Cardiac muscle cell (in vitro differentiated cells and primary cell): Measurements from ENCODE around the gene CARD10. TPM values are rescaled to one million over a fixed set of nuclear protein-coding genes. Genes with fewer than 3 reads are reported as not detected.
A peak's percentile ranks its signal among the peaks of the same experiment; 100 is the strongest.

Experiments
- DNase-seq, 2 donors: peaks; one replicate each; pipeline versions ENCODE4 v3.0.0 to v3.0.0-alpha.2; 2010 to 2017; ENCODE audit warnings: low read depth in 1 of 2, low spot score in 1 of 2
- H3K27ac ChIP-seq: fragments of 200-600 bp; sonication (generic); 2 replicates; pipeline ENCODE4 v1.5.1; 2016
- H3K27me3 ChIP-seq: fragments of 200-600 bp; sonication (generic); 2 replicates; pipeline ENCODE4 v1.6.0; 2016; ENCODE audit warnings: control low read depth
- H3K36me3 ChIP-seq: fragments of 200-600 bp; sonication (generic); 2 replicates; pipeline ENCODE4 v1.5.1; 2016; ENCODE audit warnings: control low read depth
- H3K4me1 ChIP-seq: fragments of 200-600 bp; sonication (generic); 2 replicates; pipeline ENCODE4 v1.8.1; 2017; ENCODE audit warnings: low read depth, mild to moderate bottlenecking, mixed run types
- H3K4me3 ChIP-seq: fragments of 200-600 bp; sonication (generic); 2 replicates; pipeline ENCODE4 v1.5.1; 2016; ENCODE audit warnings: mild to moderate bottlenecking
- H3K9me3 ChIP-seq: fragments of 200-600 bp; sonication (generic); 2 replicates; pipeline ENCODE4 v1.5.1; 2017; ENCODE audit warnings: low read depth, mild to moderate bottlenecking, control low read depth
- polyA plus RNA-seq: library from polyadenylated mRNA; unstranded; fragments of >200 nt; fragmentation: Nextera tagmentation; extraction: Ambion mirVana; gene quantifications from 2 replicates; pipeline ENCODE4 v1.2.1, GENCODE V29; 2016
- total RNA-seq: library from RNA; depleted of rRNA; stranded (reverse); fragments of >200 nt; gene quantifications from 2 replicates; pipeline ENCODE4 v1.2.3, GENCODE V29; 2016
- TF ChIP-seq, protein P1 (sequence below): IDR thresholded peaks from 2 replicates; pipeline ENCODE4 v1.5.1; 2012; ENCODE audit warnings: low read depth, mild to moderate bottlenecking, low read length

Gene CARD10
- total and polyA plus RNA-seq, 2 experiments from 2014 or later, result 2.1 to 4.5 TPM

DNA sequence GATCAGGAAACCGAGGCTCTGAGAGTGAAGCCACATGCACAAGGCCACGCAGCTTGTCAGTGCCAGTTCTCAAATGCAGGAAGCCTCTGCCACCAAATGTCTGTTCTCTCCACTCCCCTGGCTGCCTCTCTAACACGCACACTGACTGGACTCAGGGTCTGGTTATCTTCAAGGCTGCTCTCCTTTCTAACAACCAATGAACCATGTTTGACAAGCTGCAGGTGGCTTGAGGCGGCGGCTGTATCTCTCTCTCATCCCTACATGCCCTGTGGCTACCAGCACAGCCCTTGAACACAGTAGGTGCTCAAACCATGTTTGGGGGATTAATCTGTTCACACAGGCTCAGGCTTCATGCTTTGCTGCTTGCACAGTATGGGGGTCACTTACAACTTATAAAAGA lies 56.8 kb downstream of the CARD10 start:
- TF ChIP-seq, protein P1, sequence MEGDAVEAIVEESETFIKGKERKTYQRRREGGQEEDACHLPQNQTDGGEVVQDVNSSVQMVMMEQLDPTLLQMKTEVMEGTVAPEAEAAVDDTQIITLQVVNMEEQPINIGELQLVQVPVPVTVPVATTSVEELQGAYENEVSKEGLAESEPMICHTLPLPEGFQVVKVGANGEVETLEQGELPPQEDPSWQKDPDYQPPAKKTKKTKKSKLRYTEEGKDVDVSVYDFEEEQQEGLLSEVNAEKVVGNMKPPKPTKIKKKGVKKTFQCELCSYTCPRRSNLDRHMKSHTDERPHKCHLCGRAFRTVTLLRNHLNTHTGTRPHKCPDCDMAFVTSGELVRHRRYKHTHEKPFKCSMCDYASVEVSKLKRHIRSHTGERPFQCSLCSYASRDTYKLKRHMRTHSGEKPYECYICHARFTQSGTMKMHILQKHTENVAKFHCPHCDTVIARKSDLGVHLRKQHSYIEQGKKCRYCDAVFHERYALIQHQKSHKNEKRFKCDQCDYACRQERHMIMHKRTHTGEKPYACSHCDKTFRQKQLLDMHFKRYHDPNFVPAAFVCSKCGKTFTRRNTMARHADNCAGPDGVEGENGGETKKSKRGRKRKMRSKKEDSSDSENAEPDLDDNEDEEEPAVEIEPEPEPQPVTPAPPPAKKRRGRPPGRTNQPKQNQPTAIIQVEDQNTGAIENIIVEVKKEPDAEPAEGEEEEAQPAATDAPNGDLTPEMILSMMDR, result no peak

DNA sequence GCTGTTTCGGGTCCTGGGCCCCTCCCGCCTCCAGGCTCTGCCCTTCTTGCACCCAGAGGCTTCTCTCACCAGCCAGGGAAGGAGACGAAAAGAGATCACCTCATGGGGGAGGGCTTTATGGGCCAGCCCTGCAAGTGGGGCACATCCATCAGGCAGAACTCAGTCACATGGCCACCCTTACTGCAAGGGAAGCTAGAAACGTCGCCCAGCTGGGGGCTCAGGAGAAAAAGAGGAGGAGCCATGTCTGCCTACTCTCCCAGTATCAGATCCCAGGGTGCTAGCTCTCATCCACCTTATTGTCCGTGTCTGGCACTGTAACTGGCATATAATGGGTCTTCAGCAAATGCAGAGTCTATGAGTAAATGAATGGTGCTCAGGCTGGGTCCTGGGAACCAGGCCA lies 57.3 kb downstream of the CARD10 start:
- no peak for DNase-seq
- TF ChIP-seq, protein P1, result no peak
- Histone ChIP-seq H3K4me3 (no peak overlapping the region), H3K4me1 (no peaks in the 10 kb centered on the region), H3K36me3 (no peaks in the 10 kb centered on the region), H3K27me3 (peaks cover 22% of the 10 kb centered on the region), H3K9me3 (no peaks in the 10 kb centered on the region), H3K27ac (no peak overlapping the region)

More for the DNA sequence above, 56.8 kb downstream of the CARD10 start:
- H3K27me3 ChIP-seq, result peaks cover 22% of the 10 kb centered on the region
- DNase-seq, result no peak
- H3K9me3 ChIP-seq, result no peaks in the 10 kb centered on the region
- no peaks in the 10 kb centered on the region for H3K4me1 ChIP-seq
- H3K4me3 ChIP-seq, result no peak overlapping the region
- no peak overlapping the region for H3K27ac ChIP-seq
- no peaks in the 10 kb centered on the region for H3K36me3 ChIP-seq

DNA sequence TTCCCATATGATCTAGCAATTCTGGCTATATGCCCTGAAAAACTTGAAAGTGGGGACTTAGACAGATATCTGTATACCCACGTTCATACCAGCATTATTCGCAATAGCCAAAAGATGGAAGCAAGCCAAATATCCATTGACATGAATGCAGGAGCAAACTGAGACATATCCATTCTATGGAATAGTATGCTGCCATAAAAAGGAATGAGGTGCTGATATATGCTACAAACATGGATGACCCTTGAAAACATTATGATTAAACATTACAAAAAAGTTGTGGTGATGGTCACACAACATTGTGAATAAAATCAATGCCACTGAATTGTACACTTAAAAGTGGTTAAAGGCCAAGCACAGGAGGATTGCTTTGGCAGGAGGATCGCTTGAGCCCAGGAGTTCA lies 58.5 kb downstream of the CARD10 start:
- H3K27me3 ChIP-seq, result peaks cover 17% of the 10 kb centered on the region
- H3K36me3 ChIP-seq, result no peaks in the 10 kb centered on the region
- no peak overlapping the region for H3K4me3 ChIP-seq
- no peaks in the 10 kb centered on the region for H3K9me3 ChIP-seq
- no peaks in the 10 kb centered on the region for H3K4me1 ChIP-seq
- TF ChIP-seq, protein P1, result no peak
- no peak for DNase-seq
- H3K27ac ChIP-seq, result no peak overlapping the region

DNA sequence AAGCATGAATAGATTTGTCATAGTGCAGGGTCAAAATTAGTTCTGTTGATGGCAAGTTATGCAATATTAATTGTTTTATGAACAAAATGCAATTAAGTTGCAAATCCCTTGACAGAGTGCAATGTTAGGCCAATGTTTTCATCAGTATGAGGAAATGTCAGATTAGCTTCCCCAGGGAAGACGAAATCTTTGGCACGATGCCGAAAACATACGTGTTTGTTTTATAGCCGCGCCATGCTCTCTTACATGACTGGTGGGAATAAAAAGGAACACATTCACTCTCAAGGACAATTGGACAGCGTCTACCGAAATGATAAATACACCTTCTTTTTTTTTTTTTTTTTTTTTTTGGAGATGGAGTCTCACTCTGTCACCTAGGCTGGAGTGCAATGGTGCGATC lies 60.0 kb downstream of the CARD10 start:
- Histone ChIP-seq H3K4me3 (no peak overlapping the region), H3K4me1 (peaks cover 3% of the 10 kb centered on the region), H3K27ac (no peak overlapping the region), H3K36me3 (no peaks in the 10 kb centered on the region), H3K27me3 (peaks cover 12% of the 10 kb centered on the region), H3K9me3 (no peaks in the 10 kb centered on the region)
- TF ChIP-seq, protein P1, result no peak
- peak in 1 of 2 donors; percentile 38 for DNase-seq

DNA sequence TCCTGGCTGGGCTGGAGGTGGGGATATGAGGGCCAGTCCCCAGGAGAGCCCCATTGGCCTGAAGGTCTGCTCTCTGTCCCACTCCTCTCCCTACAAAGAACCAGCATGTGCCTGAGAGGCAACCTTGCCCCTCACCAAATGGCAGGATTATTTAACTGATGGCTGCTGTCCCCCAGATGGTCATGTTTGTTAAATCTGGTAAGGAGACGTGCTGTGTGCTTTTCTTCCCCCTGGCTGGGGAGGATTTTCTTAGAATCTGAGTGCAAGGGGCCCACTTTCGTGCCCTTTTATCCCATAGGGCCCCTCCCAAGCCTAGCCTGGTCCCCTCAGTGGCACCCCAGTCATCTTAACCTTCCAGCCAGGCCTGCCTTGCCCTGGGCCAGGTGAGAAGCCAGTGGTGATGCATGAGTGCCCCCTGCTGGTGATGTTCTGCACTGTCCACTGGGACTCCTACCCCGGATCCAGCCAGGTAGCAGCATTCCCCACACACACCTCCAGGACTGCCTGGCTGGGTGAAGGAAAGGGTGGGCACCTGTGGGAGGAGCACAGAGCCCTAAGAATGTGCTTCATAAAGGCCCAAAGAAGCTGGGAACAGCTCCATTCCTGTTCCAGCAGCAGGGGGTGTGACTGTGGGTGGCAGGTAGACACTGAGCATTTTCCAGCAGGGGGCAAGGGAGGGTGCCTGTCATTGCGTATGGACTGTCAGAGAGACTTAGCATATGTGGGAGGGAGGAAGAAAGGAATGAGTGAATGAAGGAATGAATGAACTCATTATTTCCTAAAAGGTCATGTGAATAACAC lies 61.9 kb downstream of the CARD10 start:
- TF ChIP-seq, protein P1, result peak; percentile 94
- H3K27me3 ChIP-seq, result peaks cover 12% of the 10 kb centered on the region
- no peaks in the 10 kb centered on the region for H3K36me3 ChIP-seq
- peak; percentile 71 to 81 for DNase-seq
- H3K4me1 ChIP-seq, result peaks cover 3% of the 10 kb centered on the region
- no peak overlapping the region for H3K27ac ChIP-seq
- no peaks in the 10 kb centered on the region for H3K9me3 ChIP-seq
- no peak overlapping the region for H3K4me3 ChIP-seq
